HG02970 (cell line): ENCODE results near the gene PRDM16.

Experiments
- ATAC-seq: cut with Tn5 transposase; IDR thresholded peaks from one replicate; pipeline ENCODE4 v1.9.1; 2021; ENCODE audit warnings: mild to moderate bottlenecking, moderate library complexity, moderate number of reproducible peaks; ENCODE audit not compliant: unreplicated experiment, low FRiP score

The PRDM16 gene

DNA sequence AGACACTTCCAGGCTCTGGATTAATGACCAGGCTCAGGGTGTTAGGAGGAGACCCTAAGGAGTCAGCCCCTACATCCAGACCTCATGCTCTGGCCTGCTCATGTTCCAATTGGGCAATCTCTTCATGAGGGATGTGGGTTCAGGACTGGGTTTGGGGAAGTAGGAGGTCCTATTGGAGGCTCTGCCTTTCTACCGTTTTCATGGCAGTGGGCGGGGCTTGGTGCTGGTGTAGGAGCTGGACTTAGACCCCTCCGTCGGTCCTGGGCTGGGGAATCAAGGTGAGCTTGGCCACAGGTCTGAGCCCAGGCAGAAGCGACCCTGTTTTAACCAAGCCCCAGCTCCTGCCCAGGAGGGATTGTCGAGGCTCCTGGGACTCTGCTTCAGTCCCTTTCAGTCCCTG is 123.4 kb downstream of the PRDM16 start:
- ATAC-seq, result no peak

GRCh38 chr1:3192825-3193224 is 123.8 kb downstream of the PRDM16 start:
- ATAC-seq, result no peak

- no peak for ATAC-seq
These were observed 124.8 kb downstream of the PRDM16 start for GRCh38 chr1:3193811-3194210.

GRCh38 chr1:3194760-3195479 is 125.9 kb downstream of the PRDM16 start:
- no peak for ATAC-seq

GRCh38 chr1:3195480-3195815 is 126.4 kb downstream of the PRDM16 start:
- ATAC-seq, result no peak

GRCh38 chr1:3195966-3196515 is 127.0 kb downstream of the PRDM16 start:
- ATAC-seq, result no peak

DNA sequence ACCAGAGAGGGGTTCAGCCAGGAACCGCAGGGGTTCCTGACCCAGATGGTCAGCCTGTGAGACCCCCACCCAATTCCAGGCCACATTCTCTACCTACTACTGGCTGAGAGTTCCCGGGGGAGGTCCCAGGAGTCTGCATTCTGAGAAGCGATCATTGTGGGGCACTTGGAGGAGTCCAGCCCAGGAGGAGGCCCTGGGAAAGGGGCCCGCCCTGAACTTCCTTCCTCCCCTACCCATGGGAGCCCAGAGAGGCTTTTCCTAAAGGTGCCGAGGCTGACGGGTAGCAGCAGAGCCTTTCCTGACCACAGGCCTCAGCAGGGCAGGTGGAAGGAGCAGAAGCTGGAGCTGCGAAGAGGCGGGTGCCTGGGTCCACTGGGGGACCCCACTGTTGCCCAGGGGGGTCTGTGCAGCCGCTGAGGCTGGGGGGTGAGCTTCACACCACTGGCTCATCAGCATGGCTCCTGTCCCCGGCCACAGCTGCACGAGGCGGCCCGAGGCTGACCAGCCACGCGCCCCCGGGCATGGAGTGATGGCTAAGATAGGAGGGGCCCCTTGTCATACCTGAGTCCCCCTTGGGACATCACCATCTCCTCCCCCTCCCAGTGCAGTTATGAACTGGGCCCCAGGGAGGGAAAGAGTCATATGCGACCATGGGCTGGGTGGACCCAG is 127.7 kb downstream of the PRDM16 start:
- ATAC-seq, result no peak

GRCh38 chr1:3197781-3198316 is 128.8 kb downstream of the PRDM16 start:
- ATAC-seq, result no peak

- no peak for ATAC-seq
These were observed 129.6 kb downstream of the PRDM16 start for GRCh38 chr1:3198371-3199271.

DNA sequence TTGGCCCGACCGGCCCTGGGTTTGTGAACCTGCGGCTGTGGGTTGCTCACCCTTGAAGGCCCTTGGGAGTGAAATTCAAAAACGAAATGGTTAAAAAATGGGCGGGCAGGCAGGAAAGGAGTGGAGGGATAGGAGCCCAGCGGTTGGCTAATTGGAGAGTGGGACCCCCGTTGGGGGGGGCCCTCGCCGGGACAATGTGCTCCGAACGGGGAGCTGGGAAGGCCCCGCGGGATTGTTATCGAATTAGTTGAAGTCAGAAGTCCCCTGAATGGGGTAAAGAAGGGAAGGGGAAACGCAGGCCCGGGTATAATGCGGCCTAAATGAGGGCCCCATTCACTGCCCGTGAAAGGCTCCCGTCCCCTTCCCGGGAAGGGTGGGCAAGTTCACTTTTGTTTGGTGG is 135.7 kb downstream of the PRDM16 start:
- no peak for ATAC-seq

DNA sequence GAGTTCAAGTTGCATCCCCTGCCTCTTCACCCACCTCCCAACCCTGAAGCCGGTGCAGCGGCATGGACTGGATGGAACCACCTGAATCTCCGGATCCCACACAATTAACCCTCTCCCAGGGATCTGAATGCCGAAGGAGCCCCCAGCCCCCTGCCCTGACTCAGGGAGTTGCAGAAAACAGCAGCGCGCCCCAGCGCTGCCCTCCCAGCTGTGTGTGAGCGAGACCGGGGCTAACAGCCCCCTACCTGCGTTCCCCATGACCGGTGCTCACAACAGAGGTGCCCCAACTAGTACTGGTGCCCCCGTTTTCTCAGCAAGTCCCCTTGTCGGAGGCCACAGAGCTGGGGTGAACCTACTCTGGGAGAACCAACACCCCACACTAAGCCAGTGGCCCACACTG is 136.8 kb downstream of the PRDM16 start:
- no peak for ATAC-seq

- no peak for ATAC-seq
These were observed 137.7 kb downstream of the PRDM16 start for GRCh38 chr1:3206696-3207095.

DNA sequence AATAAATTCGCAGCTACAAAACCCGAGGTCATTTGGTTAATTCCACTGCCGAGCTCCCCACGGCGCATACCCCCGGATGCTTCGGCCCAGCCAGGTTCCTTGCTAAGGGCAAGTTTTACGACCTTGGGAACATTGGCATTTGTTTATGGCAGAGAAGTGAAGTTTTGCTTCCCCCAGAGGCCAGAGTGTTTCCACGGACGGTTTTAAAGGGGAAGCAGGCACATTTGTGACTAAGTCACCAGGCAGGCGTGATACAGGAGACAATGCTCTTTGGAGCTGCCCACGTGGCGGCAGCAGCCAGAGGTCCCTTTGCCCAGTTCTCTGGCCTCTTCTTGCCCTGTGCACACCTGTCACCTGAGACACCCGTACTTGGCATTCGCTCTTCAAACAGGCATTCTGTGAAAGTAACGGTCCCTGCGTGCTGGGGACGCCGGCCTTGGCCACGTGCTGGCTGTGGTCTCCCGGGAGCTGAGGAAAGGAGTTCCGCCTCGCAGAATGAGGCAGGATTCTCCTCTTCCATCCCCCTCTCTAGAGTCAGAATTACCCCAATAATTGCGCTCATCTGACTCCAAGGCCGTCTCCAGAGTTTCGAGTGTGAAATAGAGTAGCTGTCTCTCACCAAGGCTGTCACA is 138.3 kb downstream of the PRDM16 start:
- no peak for ATAC-seq

DNA sequence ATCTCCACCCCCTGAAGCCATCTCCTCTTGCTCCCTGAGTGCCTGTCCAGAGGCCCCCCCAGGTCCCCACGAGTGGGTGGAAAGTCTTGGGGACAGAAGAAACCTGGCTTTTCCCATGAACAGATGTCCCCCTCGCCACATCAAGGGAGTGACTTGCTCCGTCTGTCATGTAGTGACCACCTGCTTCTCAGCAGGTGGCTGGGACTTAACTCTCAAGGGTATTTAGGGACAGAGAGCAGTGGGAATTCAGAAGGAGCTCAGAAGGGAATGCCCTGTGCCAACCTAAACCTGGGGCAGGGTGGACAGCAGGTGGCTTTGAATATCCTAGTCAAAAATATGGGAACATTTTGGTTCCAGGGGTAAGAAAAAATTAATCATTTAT is 139.8 kb downstream of the PRDM16 start:
- ATAC-seq, result no peak

GRCh38 chr1:3209201-3209600 is 140.2 kb downstream of the PRDM16 start:
- no peak for ATAC-seq

DNA sequence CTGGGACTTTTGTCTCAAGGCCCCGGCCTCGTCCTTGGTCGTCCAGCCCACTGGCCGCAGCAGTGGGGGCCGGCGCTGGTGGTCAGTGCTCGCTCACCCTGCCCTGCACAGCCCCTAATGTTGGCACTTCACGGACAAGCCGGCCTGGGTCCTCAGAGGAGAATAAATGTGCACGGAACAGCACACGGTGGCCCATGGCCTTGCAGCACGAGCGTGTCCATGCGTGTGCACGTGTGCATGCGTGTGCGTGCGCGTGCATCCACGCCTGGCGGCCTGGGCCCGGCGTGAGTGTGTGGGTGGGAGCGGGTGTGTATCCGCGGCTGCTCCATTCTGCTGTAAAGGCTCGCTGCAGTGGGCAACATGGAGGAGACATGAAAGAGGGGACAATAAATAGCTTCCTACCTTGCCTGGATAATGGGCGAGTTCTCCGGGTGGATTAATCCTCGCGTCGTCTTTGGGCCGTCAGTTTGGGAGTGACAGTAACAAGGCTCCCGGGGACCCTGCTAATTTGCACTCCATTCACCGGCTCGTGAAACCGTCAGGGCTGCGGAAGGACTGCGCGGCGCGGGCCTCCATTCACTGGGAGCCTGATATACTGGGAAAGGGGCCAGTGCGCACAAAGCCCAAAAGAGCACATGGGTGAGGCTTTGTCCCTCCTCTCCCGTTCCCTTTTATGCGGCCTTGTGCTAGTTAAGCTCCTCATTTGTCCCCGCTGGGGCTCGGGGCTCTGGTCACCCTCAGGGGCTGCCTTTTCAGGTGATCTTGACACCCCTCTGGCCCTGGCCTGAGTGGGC is 142.8 kb downstream of the PRDM16 start:
- no peak for ATAC-seq

- ATAC-seq, result no peak
These were observed 143.7 kb downstream of the PRDM16 start for GRCh38 chr1:3212453-3213355.

DNA sequence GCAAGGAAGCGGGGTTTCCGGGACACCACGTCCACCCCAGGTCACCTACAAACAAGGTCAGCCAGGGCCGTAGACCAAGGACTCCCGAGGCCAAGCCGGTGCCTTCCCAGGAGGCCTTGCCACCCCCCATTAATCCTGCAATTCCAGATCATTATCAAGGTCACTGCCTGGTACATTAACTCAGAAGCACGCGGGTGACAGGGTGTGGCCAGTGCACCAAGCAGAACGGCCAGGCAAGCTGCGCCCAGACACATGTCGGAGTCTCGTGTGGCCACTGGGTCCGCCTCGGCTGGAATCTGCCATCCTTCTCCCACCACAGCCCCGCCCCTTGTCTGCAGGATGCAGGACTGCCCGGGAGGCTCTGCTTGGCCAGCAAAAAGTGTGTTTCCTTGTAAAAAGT is 144.7 kb downstream of the PRDM16 start:
- ATAC-seq, result no peak
